Measurements from ENCODE around the gene THEMIS.
A peak's percentile ranks its signal among the peaks of the same experiment; 100 is the strongest.

THEMIS gene

GRCh38 chr6:127858727-127859391, 42.0 kb downstream of the THEMIS start:
- DNase-seq, result no peak

GRCh38 chr6:127857051-127857637, 43.7 kb downstream of the THEMIS start:
- DNase-seq, result no peak

GRCh38 chr6:127855542-127856159, 45.2 kb downstream of the THEMIS start:
- peak; percentile 41 for DNase-seq

GRCh38 chr6:127854009-127854408, 46.8 kb downstream of the THEMIS start:
- DNase-seq, result no peak

GRCh38 chr6:127851197-127851596, 49.7 kb downstream of the THEMIS start:
- no peak for DNase-seq

GRCh38 chr6:127845242-127845641, 55.6 kb downstream of the THEMIS start:
- DNase-seq, result no peak

GRCh38 chr6:127844529-127844928, 56.3 kb downstream of the THEMIS start:
- no peak for DNase-seq

- DNase-seq, result no peak
These were observed 57.3 kb downstream of the THEMIS start for GRCh38 chr6:127843582-127843981.

GRCh38 chr6:127842562-127842961, 58.3 kb downstream of the THEMIS start:
- no peak for DNase-seq

GRCh38 chr6:127841811-127842210, 59.0 kb downstream of the THEMIS start:
- DNase-seq, result no peak

- DNase-seq, result no peak
These were observed 66.7 kb downstream of the THEMIS start for GRCh38 chr6:127834136-127834535.

- DNase-seq, result no peak
These were observed 67.5 kb downstream of the THEMIS start for GRCh38 chr6:127833336-127833735.

- no peak for DNase-seq
These were observed 68.5 kb downstream of the THEMIS start for GRCh38 chr6:127832381-127832780.

GRCh38 chr6:127824061-127824460, 76.8 kb downstream of the THEMIS start:
- DNase-seq, result no peak

GRCh38 chr6:127821431-127821830, 79.4 kb downstream of the THEMIS start:
- DNase-seq, result no peak

- no peak for DNase-seq
These were observed 82.7 kb downstream of the THEMIS start for GRCh38 chr6:127818149-127818548.

GRCh38 chr6:127816643-127817042, 84.2 kb downstream of the THEMIS start:
- no peak for DNase-seq

- DNase-seq, result no peak
These were observed 87.2 kb downstream of the THEMIS start for GRCh38 chr6:127813699-127814027.

GRCh38 chr6:127812985-127813698, 87.7 kb downstream of the THEMIS start:
- no peak for DNase-seq

- no peak for DNase-seq
These were observed 88.8 kb downstream of the THEMIS start for GRCh38 chr6:127811900-127812570.

- DNase-seq, result no peak
These were observed 92.9 kb downstream of the THEMIS start for GRCh38 chr6:127807806-127808517.

GRCh38 chr6:127796713-127797112, 104.1 kb downstream of the THEMIS start:
- DNase-seq, result no peak

GRCh38 chr6:127794405-127794804, 106.5 kb downstream of the THEMIS start:
- DNase-seq, result no peak
